B cell (primary cell): ENCODE results near the gene C12orf75. TPM values are rescaled to one million over a fixed set of nuclear protein-coding genes. Genes with fewer than 3 reads are reported as not detected.

Experiments
- ATAC-seq: fragments of 200-7000 bp; cut with Tn5 transposase; one replicate; pipeline ENCODE4 v1.10.0; 2021; ENCODE audit warnings: low read depth, mild to moderate bottlenecking, moderate number of reproducible peaks, moderate library complexity
- CTCF ChIA-PET: fragments of 350-600 bp; sonication (Branson Sonifier 250); formaldehyde crosslinking; loops from one replicate; lab custom pipeline; 2021; ENCODE audit warnings: antibody characterized with exemption, inconsistent platforms; lab: Charles Lee
- POLR2A ChIA-PET: fragments of 350-600 bp; sonication (Branson Sonifier 250); formaldehyde crosslinking; loops from one replicate; lab custom pipeline; 2021; ENCODE audit warnings: antibody characterized with exemption; lab: Charles Lee
- DNase-seq: peaks from one replicate; pipeline ENCODE4 v3.0.0; 2013
- H2AFZ ChIP-seq: 2 replicates; pipeline ENCODE4 v1.6.1; 2012; ENCODE audit warnings: mild to moderate bottlenecking, low read depth, low read length; ENCODE audit not compliant: insufficient read depth, poor library complexity, severe bottlenecking
- H3K27ac ChIP-seq, 2 donors: 1 replicate in 1 of 2; 2 replicates in 1 of 2; pipeline ENCODE4 v1.5.1; 2012 to 2013; ENCODE audit warnings: low read length in 2 of 2, mild to moderate bottlenecking in 2 of 2, moderate library complexity in 1 of 2
- H3K27me3 ChIP-seq, 4 experiments: fragments of 200-600 bp in 1 of 4; sonication (generic) in 1 of 4; replicated peaks in 1 of 4; 1 replicate in 2 of 4; 2 replicates in 2 of 4; pipeline versions ENCODE4 v1.6.1 to v1.7.0; 2013 to 2016; ENCODE audit warnings: low read length in 3 of 4, mild to moderate bottlenecking in 2 of 4, mixed read lengths in 1 of 4, moderate library complexity in 1 of 4; ENCODE audit not compliant: insufficient read depth in 4 of 4, control insufficient read depth in 3 of 4; ENCODE audit errors: control extremely low read depth in 1 of 4
- H3K36me3 ChIP-seq, 2 experiments: replicated peaks in 1 of 2; 1 replicate in 1 of 2; 2 replicates in 1 of 2; pipeline versions ENCODE4 v1.6.1 to v1.7.1; 2013; ENCODE audit warnings: low read length in 1 of 2; ENCODE audit not compliant: insufficient read depth in 2 of 2, control insufficient read depth in 1 of 2; ENCODE audit errors: control extremely low read depth in 1 of 2, extremely low read depth in 1 of 2
- H3K4me1 ChIP-seq, 2 donors: fragments of 200-600 bp in 1 of 2; sonication (generic) in 1 of 2; 1 replicate in 1 of 2; 2 replicates in 1 of 2; pipeline versions ENCODE4 v1.5.1 to v1.6.1; 2013 to 2017; ENCODE audit warnings: low read length in 2 of 2; ENCODE audit not compliant: control insufficient read depth in 2 of 2, insufficient read depth in 2 of 2
- H3K4me2 ChIP-seq: replicated peaks from 2 replicates; pipeline ENCODE3; 2012; ENCODE audit warnings: mild to moderate bottlenecking, low read depth, low read length; ENCODE audit not compliant: poor library complexity, severe bottlenecking
- H3K4me3 ChIP-seq, 5 experiments: fragments of 200-600 bp in 1 of 5; sonication (generic) in 1 of 5; 1 replicate in 3 of 5; 2 replicates in 2 of 5; pipeline versions ENCODE4 v1.5.1 to v1.7.0; 2011 to 2016; ENCODE audit warnings: low read length in 4 of 5, mild to moderate bottlenecking in 4 of 5, low read depth in 2 of 5, control low read depth in 1 of 5, moderate library complexity in 1 of 5; ENCODE audit not compliant: insufficient read depth in 1 of 5; ENCODE audit errors: control extremely low read depth in 1 of 5, extremely low read depth in 1 of 5
- H3K79me2 ChIP-seq: fragments of 200-600 bp; sonication (generic); one replicate; pipeline ENCODE4 v1.6.0; 2016; ENCODE audit warnings: low read length; ENCODE audit not compliant: control insufficient read depth, insufficient read depth
- H3K9ac ChIP-seq: fragments of 200-600 bp; sonication (generic); 2 replicates; pipeline ENCODE4 v1.6.1; 2017; ENCODE audit warnings: mild to moderate bottlenecking, low read length, moderate library complexity
- H3K9me3 ChIP-seq, 3 donors: one replicate each; pipeline versions ENCODE4 v1.6.1 to v1.7.1; 2013; ENCODE audit warnings: low read length in 2 of 3; ENCODE audit not compliant: control insufficient read depth in 2 of 3, insufficient read depth in 1 of 3; ENCODE audit errors: control extremely low read depth in 1 of 3
- H4K20me1 ChIP-seq: 2 replicates; pipeline ENCODE4 v1.6.0; 2012; ENCODE audit warnings: mild to moderate bottlenecking, low read length; ENCODE audit not compliant: insufficient read depth, control insufficient read depth, poor library complexity, severe bottlenecking
- H3K27ac Mint-ChIP-seq: one replicate; pipeline ENCODE4 v1.8.0; 2021; ENCODE audit warnings: mixed read lengths
- H3K27me3 Mint-ChIP-seq: one replicate; pipeline ENCODE4 v1.8.0; 2021; ENCODE audit warnings: mixed read lengths
- H3K4me1 Mint-ChIP-seq: one replicate; pipeline ENCODE4 v1.8.0; 2021; ENCODE audit warnings: mixed read lengths
- H3K4me3 Mint-ChIP-seq: one replicate; pipeline ENCODE4 v1.8.0; 2021; ENCODE audit warnings: mixed read lengths
- H3K9me3 Mint-ChIP-seq: one replicate; pipeline ENCODE4 v1.8.0; 2022; ENCODE audit warnings: mixed read lengths; ENCODE audit not compliant: insufficient read depth
- EZH2 ChIP-seq: IDR thresholded peaks from 2 replicates; pipeline ENCODE4 v1.6.1; 2012; ENCODE audit warnings: borderline replicate concordance, low read depth, mild to moderate bottlenecking, moderate library complexity, low read length; ENCODE audit not compliant: insufficient read depth, poor library complexity, severe bottlenecking
- WGBS: methylation state at CpG from one replicate; pipeline ENCODE4 v1.1.5; 2013; ENCODE audit warnings: missing lambda C conversion rate; ENCODE audit not compliant: insufficient coverage; 5-methylcytosine and 5-hydroxymethylcytosine counted together
- intact Hi-C: fragments of 100-400 bp; cut with micrococcal nuclease; formaldehyde crosslinking; loops from one replicate; pipeline ENCODE4 v1.10.0; 2022
- polyA plus RNA-seq: library from polyadenylated mRNA; depleted of rRNA; stranded (reverse); fragments of >200 nt; gene quantifications from 2 replicates; pipeline ENCODE4 v1.2.3, GENCODE V29; 2012
- total RNA-seq, 2 donors: library from RNA; stranded (reverse); fragments of 120-200 nt in 1 of 2; gene quantifications; 1 replicate in 1 of 2; 2 replicates in 1 of 2; pipeline versions ENCODE4 v1.2.3 to v1.2.4, GENCODE V29; 2013 to 2022
- TF ChIP-seq, protein P1 (sequence below): fragments of 200-600 bp; IDR thresholded peaks from one replicate; pipeline ENCODE4 v1.8.0; 2022; ENCODE audit warnings: antibody characterized with exemption, mild to moderate bottlenecking

The C12orf75 gene
- total and polyA plus RNA-seq, 2 donors (not counting 1 experiment from before 2014, with no cell fraction given) = 8.5 to 12.9 TPM

DNA sequence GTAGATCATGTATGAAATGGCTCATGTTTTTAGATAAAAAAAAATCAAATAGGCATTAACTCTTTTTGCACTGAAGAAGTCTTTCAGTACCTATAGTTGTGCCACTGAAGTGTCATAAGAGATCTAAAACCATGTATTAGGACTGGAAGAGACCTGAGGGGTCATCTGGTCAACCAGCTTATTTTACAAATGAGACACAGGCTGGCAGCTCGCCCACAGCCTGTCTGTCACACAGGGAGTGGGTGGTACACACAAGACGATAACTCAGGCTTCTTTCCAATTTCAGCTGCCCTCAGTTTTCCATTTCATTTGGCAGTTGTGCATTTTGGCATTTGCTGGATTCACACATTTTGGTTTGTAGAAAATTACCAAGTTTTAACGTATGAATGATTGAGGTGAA lies 34.7 kb downstream of the C12orf75 start:
- no peaks in the 10 kb centered on the region for H4K20me1 ChIP-seq
- no peak overlapping the region for H2AFZ ChIP-seq
- no peaks in the 10 kb centered on the region for H3K27me3 ChIP-seq
- ChIA-PET POLR2A (no interaction called here), CTCF (no interaction called here)
- WGBS = 93% methylated on average over 2 of the region's 3 CpGs
- TF ChIP-seq, protein P1, sequence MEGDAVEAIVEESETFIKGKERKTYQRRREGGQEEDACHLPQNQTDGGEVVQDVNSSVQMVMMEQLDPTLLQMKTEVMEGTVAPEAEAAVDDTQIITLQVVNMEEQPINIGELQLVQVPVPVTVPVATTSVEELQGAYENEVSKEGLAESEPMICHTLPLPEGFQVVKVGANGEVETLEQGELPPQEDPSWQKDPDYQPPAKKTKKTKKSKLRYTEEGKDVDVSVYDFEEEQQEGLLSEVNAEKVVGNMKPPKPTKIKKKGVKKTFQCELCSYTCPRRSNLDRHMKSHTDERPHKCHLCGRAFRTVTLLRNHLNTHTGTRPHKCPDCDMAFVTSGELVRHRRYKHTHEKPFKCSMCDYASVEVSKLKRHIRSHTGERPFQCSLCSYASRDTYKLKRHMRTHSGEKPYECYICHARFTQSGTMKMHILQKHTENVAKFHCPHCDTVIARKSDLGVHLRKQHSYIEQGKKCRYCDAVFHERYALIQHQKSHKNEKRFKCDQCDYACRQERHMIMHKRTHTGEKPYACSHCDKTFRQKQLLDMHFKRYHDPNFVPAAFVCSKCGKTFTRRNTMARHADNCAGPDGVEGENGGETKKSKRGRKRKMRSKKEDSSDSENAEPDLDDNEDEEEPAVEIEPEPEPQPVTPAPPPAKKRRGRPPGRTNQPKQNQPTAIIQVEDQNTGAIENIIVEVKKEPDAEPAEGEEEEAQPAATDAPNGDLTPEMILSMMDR = no peak
- TF ChIP-seq EZH2 = no peak
- H3K27ac ChIP-seq = no peak overlapping the region
- DNase-seq (no peak), ATAC-seq (no peak)
- Mint-ChIP-seq H3K4me1 (peaks cover 7% of the 10 kb centered on the region), H3K4me3 (no peak overlapping the region), H3K9me3 (no peaks in the 10 kb centered on the region), H3K27ac (no peak overlapping the region), H3K27me3 (no peaks in the 10 kb centered on the region)
- intact Hi-C loops = no loop called here
- H3K4me3 ChIP-seq = no peak overlapping the region
- H3K4me1 ChIP-seq = no peaks in the 10 kb centered on the region
- no peaks in the 10 kb centered on the region for H3K9me3 ChIP-seq
- H3K36me3 ChIP-seq = peaks cover 0 to 1% of the 10 kb centered on the region in 2 experiments
- no peak overlapping the region for H3K9ac ChIP-seq
- H3K4me2 ChIP-seq = no peak overlapping the region
- peaks cover 15% of the 10 kb centered on the region for H3K79me2 ChIP-seq

- ATAC-seq (no peak), DNase-seq (no peak)
- no CpG with 5 or more reads among the region's 6 CpGs for WGBS
- Histone ChIP-seq H3K4me2 (no peak overlapping the region), H3K4me3 (no peak overlapping the region), H3K9me3 (no peaks in the 10 kb centered on the region), H3K4me1 (no peaks in the 10 kb centered on the region), H2AFZ (no peak overlapping the region), H3K79me2 (no peaks in the 10 kb centered on the region), H4K20me1 (no peaks in the 10 kb centered on the region), H3K9ac (no peak overlapping the region), H3K27me3 (no peaks in the 10 kb centered on the region), H3K27ac (no peak overlapping the region), H3K36me3 (no peaks in the 10 kb centered on the region)
- Mint-ChIP-seq H3K9me3 (no peaks in the 10 kb centered on the region), H3K27ac (no peak overlapping the region), H3K4me1 (peaks cover 7% of the 10 kb centered on the region), H3K4me3 (no peak overlapping the region), H3K27me3 (no peaks in the 10 kb centered on the region)
- intact Hi-C loops = no loop called here
- CTCF ChIA-PET = interaction anchor here (1.2 to 1.9 kb wide), 2 partner anchors 11 to 20 kb away, joined by 3 to 6 read pairs; no protein-coding TSS in a partner anchor
- POLR2A ChIA-PET = no interaction called here
- no peak for TF ChIP-seq EZH2
- TF ChIP-seq, protein P1 = no peak
Measured at GRCh38 chr12:105368047-105368646, 37.7 kb downstream of the C12orf75 start.
